ENCODE data around the gene PRDM11. TPM values are rescaled to one million over a fixed set of nuclear protein-coding genes. Genes with fewer than 3 reads are reported as not detected.

PRDM11 gene
- total RNA-seq, 1 donor from 2014 or later = 15.2 TPM

GRCh38 chr11:45212566-45213315, 66.3 kb downstream of the PRDM11 start:
- no peak overlapping the region for H3K27ac ChIP-seq
- H3K9me3 ChIP-seq = no peaks in the 10 kb centered on the region
- TF ChIP-seq POLR2A (IDR thresholded peaks at IDR 0.05) (no peak), POLR2AphosphoS5 (IDR thresholded peaks at IDR 0.05; ENCODE audit: insufficient read depth in 1 of 2, low read depth in 1 of 2) (no peak), CTCF (IDR thresholded peaks at IDR 0.05) (no peak)
- no peak for DNase-seq (ENCODE audit: extremely low spot score in 2 of 2)
- no peaks in the 10 kb centered on the region for H3K27me3 ChIP-seq
- intact Hi-C loops (cut with DNase I) = no loop called here
- peaks cover 27% of the 10 kb centered on the region for H3K4me1 ChIP-seq
- peaks cover 0 to 11% of the 10 kb centered on the region in 2 donors for H3K36me3 ChIP-seq
- no peak overlapping the region for H3K4me3 ChIP-seq

GRCh38 chr11:45213316-45213665, 66.9 kb downstream of the PRDM11 start:
- DNase-seq (ENCODE audit: extremely low spot score in 2 of 2) = no peak
- Histone ChIP-seq H3K27me3 (no peaks in the 10 kb centered on the region), H3K9me3 (no peaks in the 10 kb centered on the region), H3K4me1 (peaks cover 27% of the 10 kb centered on the region), H3K27ac (no peak overlapping the region), H3K4me3 (no peak overlapping the region), H3K36me3 (peaks cover 0 to 11% of the 10 kb centered on the region in 2 donors)
- intact Hi-C loops (cut with DNase I) = no loop called here
- TF ChIP-seq CTCF (IDR thresholded peaks at IDR 0.05) = no peak
- TF ChIP-seq POLR2A (IDR thresholded peaks at IDR 0.05) = no peak
- TF ChIP-seq POLR2AphosphoS5 (IDR thresholded peaks at IDR 0.05; ENCODE audit: insufficient read depth in 1 of 2, low read depth in 1 of 2) = no peak

- peaks cover 0 to 11% of the 10 kb centered on the region in 2 donors for H3K36me3 ChIP-seq
- no peak overlapping the region for H3K4me3 ChIP-seq
- peaks cover 24% of the 10 kb centered on the region for H3K4me1 ChIP-seq
- H3K27me3 ChIP-seq = no peaks in the 10 kb centered on the region
- intact Hi-C loops (cut with DNase I) = no loop called here
- no peak overlapping the region for H3K27ac ChIP-seq
- TF ChIP-seq POLR2A (IDR thresholded peaks at IDR 0.05) (no peak), POLR2AphosphoS5 (IDR thresholded peaks at IDR 0.05; ENCODE audit: insufficient read depth in 1 of 2, low read depth in 1 of 2) (no peak), CTCF (IDR thresholded peaks at IDR 0.05) (no peak)
- no peaks in the 10 kb centered on the region for H3K9me3 ChIP-seq
- DNase-seq (ENCODE audit: extremely low spot score in 2 of 2) = no peak
Observed at GRCh38 chr11:45213717-45214116, 67.3 kb downstream of the PRDM11 start.

GRCh38 chr11:45215098-45215865, 68.8 kb downstream of the PRDM11 start:
- peaks cover 10% of the 10 kb centered on the region for H3K4me1 ChIP-seq
- no peaks in the 10 kb centered on the region for H3K27me3 ChIP-seq
- H3K27ac ChIP-seq = no peak overlapping the region
- intact Hi-C loops (cut with DNase I) = no loop called here
- TF ChIP-seq CTCF (IDR thresholded peaks at IDR 0.05) (no peak), POLR2A (IDR thresholded peaks at IDR 0.05) (no peak), POLR2AphosphoS5 (IDR thresholded peaks at IDR 0.05; ENCODE audit: insufficient read depth in 1 of 2, low read depth in 1 of 2) (no peak)
- no peak overlapping the region for H3K4me3 ChIP-seq
- H3K36me3 ChIP-seq = peaks cover 0 to 20% of the 10 kb centered on the region in 2 donors
- H3K9me3 ChIP-seq = no peaks in the 10 kb centered on the region
- DNase-seq (ENCODE audit: extremely low spot score in 2 of 2) = no peak

GRCh38 chr11:45216031-45216430, 69.6 kb downstream of the PRDM11 start:
- TF ChIP-seq CTCF (IDR thresholded peaks at IDR 0.05) = no peak
- TF ChIP-seq POLR2AphosphoS5 (IDR thresholded peaks at IDR 0.05; ENCODE audit: insufficient read depth in 1 of 2, low read depth in 1 of 2) = no peak
- TF ChIP-seq POLR2A (IDR thresholded peaks at IDR 0.05) = no peak
- Histone ChIP-seq H3K27ac (no peak overlapping the region), H3K27me3 (no peaks in the 10 kb centered on the region), H3K36me3 (peaks cover 0 to 20% of the 10 kb centered on the region in 2 donors), H3K4me3 (no peak overlapping the region), H3K4me1 (peaks cover 3% of the 10 kb centered on the region), H3K9me3 (no peaks in the 10 kb centered on the region)
- DNase-seq (ENCODE audit: extremely low spot score in 2 of 2) = no peak
- intact Hi-C loops (cut with DNase I) = no loop called here

All from vagina (tissue), 2 donors.